ENCODE results near the gene TNS3.

DNA sequence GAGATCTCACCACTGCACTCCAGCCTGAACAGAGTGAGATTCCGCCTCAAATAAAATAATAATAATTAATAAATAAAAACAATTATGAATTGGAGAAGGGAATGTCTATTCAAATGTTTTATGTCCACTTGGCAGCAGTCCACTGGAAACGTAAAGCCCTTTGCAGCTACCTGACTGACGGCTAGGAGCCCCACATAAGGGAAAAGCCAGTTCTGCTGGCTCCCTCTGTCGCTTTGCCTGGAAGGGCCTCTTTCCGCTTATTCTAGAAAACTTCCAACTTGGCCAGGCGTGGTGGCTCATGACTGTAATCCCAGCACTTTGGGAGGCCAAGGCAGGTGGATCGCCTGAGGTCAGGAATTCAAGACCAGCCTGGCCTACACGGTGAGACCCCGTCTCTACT lies 6.1 kb upstream of the TNS3 start:
- TF ChIP-seq, protein P1, sequence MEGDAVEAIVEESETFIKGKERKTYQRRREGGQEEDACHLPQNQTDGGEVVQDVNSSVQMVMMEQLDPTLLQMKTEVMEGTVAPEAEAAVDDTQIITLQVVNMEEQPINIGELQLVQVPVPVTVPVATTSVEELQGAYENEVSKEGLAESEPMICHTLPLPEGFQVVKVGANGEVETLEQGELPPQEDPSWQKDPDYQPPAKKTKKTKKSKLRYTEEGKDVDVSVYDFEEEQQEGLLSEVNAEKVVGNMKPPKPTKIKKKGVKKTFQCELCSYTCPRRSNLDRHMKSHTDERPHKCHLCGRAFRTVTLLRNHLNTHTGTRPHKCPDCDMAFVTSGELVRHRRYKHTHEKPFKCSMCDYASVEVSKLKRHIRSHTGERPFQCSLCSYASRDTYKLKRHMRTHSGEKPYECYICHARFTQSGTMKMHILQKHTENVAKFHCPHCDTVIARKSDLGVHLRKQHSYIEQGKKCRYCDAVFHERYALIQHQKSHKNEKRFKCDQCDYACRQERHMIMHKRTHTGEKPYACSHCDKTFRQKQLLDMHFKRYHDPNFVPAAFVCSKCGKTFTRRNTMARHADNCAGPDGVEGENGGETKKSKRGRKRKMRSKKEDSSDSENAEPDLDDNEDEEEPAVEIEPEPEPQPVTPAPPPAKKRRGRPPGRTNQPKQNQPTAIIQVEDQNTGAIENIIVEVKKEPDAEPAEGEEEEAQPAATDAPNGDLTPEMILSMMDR (IDR thresholded peaks at IDR 0.05; ENCODE audit: insufficient read depth, low read depth, low read length) = no peak
- no peak for TF ChIP-seq EZH2 (IDR thresholded peaks at IDR 0.05; ENCODE audit: insufficient read depth, low read length)
